Measurements from ENCODE around the gene TOR1AIP2. TPM values are rescaled to one million over a fixed set of nuclear protein-coding genes. Genes with fewer than 3 reads are reported as not detected.

Gene TOR1AIP2
- total and polyA plus RNA-seq, 10 of the 15 experiments (the other 5 are each of a cell fraction or from before 2014, with no cell fraction given) = 5.3 to 38.9 (median 15.4) TPM

GRCh38 chr1:179831852-179832699 is 45.5 kb downstream of the TOR1AIP2 start (continued):
- TF ChIP-seq RELB (IDR thresholded peaks at IDR 0.05; ENCODE audit: low read depth) = no peak
- no peak for TF ChIP-seq IKZF1 (conservative IDR thresholded peaks at IDR 0.05)

GRCh38 chr1:179831225-179831624 is 46.4 kb downstream of the TOR1AIP2 start:
- H3K9ac ChIP-seq (ENCODE audit: control insufficient read depth, insufficient read depth, low read length) = no peak overlapping the region
- in situ Hi-C loops (cut with MboI) (no loop called here), intact Hi-C loops (cut with micrococcal nuclease; ENCODE audit: unreplicated experiment) (no loop called here)
- ChIA-PET CTCF (interaction anchor here (1.4 kb wide), 1 partner anchor 10 kb away, joined by 4 read pairs; no protein-coding TSS in a partner anchor), RAD21 (ENCODE audit: unreplicated experiment) (interaction anchor here (1.2 kb wide), 1 partner anchor 17 kb away, joined by 4 read pairs; no protein-coding TSS in a partner anchor), POLR2A (no interaction called here), SMC1A (ENCODE audit: uncharacterized antibody, unreplicated experiment) (no interaction called here)
- no peaks in the 10 kb centered on the region for H3K79me2 ChIP-seq (ENCODE audit: control insufficient read depth, insufficient read depth, low read length)
- no peaks in the 10 kb centered on the region for H3K27me3 ChIP-seq (replicated peaks in 1 of 2; ENCODE audit: control insufficient read depth in 2 of 2, insufficient read depth in 2 of 2, low read length in 1 of 2)
- FAIRE-seq (no peak), ATAC-seq (no peak), DNase-seq (ENCODE audit: low read depth, low spot score) (no peak)
- WGBS (ENCODE audit: insufficient coverage, insufficient replicate concordance, low lambda C conversion rate, missing lambda C conversion rate) = 33% methylated on average over 3 of the region's 3 CpGs
- H3K4me2 ChIP-seq (ENCODE audit: control insufficient read depth, insufficient read depth) = no peak overlapping the region
- H3K4me3 ChIP-seq = no peak overlapping the region
- H3K9me3 ChIP-seq (replicated peaks; ENCODE audit: control insufficient read depth, insufficient read depth, low read length) = no peaks in the 10 kb centered on the region
- no peaks in the 10 kb centered on the region for H3K36me3 ChIP-seq (ENCODE audit: control insufficient read depth in 2 of 2, insufficient read depth in 2 of 2, low read length in 1 of 2)
- H4K20me1 ChIP-seq (ENCODE audit: control insufficient read depth, insufficient read depth) = no peaks in the 10 kb centered on the region
- peaks cover 3% of the 10 kb centered on the region; the same call in 1 of the 2 replicates for H3K4me1 ChIP-seq (ENCODE audit: control insufficient read depth, insufficient read depth, low read length)
- TF ChIP-seq ZBTB4 (CRISPR knock-in tag; IDR thresholded peaks at IDR 0.05) = no peak
- TF ChIP-seq RAD21 (IDR thresholded peaks at IDR 0.05; ENCODE audit: insufficient read depth, low read depth, low read length) = no peak
- no TSS peak for BruUV-seq (replicated peaks)
- H3K27ac ChIP-seq (ENCODE audit: control insufficient read depth, insufficient read depth) = no peak overlapping the region
- no peak overlapping the region for H2AFZ ChIP-seq (ENCODE audit: control insufficient read depth, low read depth, low read length)
